Activated T-cell treated with anti-CD3 and anti-CD28 coated beads for 1 hour (primary cell): Measurements from ENCODE around the gene BNIP3.

Experiments
- DNase-seq: peaks from one replicate; pipeline ENCODE4 v3.0.0-alpha.2; 2020; ENCODE audit warnings: low read depth

BNIP3 gene

GRCh38 chr10:131949041-131949862 lies 32.5 kb downstream of the BNIP3 start:
- no peak for DNase-seq

- no peak for DNase-seq
Measured at GRCh38 chr10:131948501-131948900, 33.2 kb downstream of the BNIP3 start.

- DNase-seq: no peak
Measured at GRCh38 chr10:131947631-131948347, 33.9 kb downstream of the BNIP3 start.

- no peak for DNase-seq
Measured at GRCh38 chr10:131946880-131947279, 34.8 kb downstream of the BNIP3 start.

- DNase-seq: no peak
Measured at GRCh38 chr10:131946321-131946751, 35.4 kb downstream of the BNIP3 start.

- no peak for DNase-seq
Measured at GRCh38 chr10:131944976-131945695, 36.6 kb downstream of the BNIP3 start.

DNA sequence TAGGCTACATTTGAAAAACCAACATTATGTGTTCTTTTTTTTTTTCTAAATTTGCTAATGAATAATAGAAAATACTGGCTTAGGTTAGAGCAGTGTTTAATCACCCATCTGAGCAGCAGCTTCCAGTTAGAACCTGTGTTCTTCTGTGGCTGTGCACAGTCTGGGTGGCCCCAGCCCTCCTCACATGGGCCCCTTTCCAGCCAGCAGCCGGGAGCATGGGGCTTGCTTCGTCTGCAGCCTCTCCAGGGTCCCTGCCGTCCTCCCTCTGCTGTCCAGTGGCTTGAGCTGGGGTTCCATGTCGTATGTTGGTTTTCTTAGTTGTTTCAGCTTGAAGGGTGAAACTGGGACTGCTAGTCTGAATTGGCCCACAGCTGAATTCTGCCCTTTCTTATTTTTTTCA lies 37.3 kb downstream of the BNIP3 start:
- DNase-seq: no peak

GRCh38 chr10:131943021-131943814 lies 38.5 kb downstream of the BNIP3 start:
- DNase-seq: no peak

GRCh38 chr10:131942455-131942854 lies 39.3 kb downstream of the BNIP3 start:
- no peak for DNase-seq

GRCh38 chr10:131938681-131939080 lies 43.0 kb downstream of the BNIP3 start:
- DNase-seq: no peak

- DNase-seq: no peak
Measured at GRCh38 chr10:131937836-131938235, 43.9 kb downstream of the BNIP3 start.

- no peak for DNase-seq
Measured at GRCh38 chr10:131936736-131937135, 45.0 kb downstream of the BNIP3 start.

DNA sequence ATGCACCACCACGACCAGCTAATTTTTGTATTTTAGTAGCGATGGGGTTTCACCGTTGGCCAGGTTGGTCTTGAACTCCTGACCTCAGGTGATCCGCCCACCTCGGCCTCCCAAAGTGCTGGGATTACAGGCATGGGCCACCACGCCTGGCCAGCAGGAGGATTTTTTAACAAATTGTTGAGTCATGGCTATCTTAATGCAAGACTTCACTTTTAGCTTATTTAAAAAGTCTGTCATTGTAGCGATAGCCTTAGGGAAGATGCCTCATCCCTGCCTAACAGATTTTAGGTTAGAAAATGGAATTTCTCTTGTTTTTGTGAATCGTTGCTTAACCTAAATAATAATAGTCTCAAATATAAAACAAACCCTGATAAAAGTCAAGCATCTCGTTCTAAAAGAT lies 45.4 kb downstream of the BNIP3 start:
- no peak for DNase-seq

DNA sequence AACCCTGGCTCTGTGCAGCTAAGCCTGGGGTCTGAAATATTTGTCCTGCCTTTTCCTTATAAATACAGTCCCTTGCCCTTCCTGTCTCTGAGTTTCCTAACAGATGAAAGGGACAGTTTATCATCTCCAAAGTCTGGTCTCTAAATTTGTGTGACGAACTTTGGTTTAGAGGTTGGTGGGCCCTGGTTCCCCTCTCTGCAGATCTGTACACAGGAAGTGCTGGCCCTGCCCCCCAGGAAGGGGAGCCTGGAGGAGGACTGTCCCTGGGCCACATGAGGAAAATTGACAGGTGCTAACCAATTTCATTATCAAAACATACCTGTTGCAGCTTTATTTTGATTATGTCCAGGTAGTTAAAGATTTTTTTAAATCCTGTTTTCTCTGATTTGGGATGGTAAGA lies 46.5 kb downstream of the BNIP3 start:
- no peak for DNase-seq

- no peak for DNase-seq
Measured at GRCh38 chr10:131934769-131935168, 47.0 kb downstream of the BNIP3 start.

DNA sequence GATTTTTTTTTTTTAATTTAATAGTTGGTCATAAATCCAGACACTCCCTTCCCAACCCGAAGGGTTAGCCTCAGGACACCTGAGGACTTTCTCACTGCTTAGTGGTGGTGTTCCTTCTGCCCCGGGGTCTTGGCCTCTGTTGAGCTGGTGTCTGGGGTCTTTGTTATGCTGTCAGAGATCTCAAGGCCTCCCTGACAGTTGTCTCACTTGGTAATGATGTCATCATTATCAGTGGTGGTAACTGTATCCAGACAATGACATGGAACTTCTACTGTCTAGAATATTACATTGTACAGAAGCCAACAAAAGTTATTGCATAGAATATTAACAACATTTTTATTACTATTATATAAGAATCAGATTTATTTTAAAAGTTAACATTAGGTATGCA lies 48.0 kb downstream of the BNIP3 start:
- DNase-seq: no peak

DNA sequence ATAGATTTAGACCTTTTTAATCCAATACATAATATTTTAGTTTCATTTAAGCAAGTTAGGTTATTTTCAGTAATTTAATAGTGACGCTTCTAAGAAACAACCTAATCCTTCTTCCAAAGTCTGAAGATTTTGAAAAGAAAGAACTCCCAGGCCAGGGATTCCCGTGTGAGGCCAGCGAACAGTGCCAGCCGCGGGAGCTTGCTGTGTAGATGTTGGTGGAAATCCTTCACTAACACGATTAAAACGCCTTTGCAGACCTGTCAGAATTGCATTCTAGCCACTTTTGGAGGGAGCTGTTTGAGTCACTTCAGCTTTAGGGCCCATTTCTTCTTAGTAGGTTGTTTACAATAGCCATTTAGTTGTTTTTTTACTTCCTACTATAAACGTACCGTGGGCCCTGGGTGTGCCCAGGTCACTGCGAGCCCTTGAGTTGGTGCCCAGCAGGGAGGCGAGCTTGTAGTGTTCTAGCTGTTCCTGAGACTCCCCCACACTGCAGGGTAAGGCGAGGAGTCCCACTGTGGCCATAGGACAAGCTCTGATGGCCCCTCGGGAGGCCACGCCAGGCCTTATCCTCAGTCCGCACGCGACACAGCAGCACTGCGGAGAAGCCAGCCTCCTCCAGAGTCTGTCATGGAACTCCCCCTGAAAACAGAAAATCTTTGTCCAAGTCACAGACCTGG lies 48.6 kb downstream of the BNIP3 start:
- DNase-seq: no peak

GRCh38 chr10:131931981-131932380 lies 49.7 kb downstream of the BNIP3 start:
- no peak for DNase-seq

- DNase-seq: no peak
Measured at GRCh38 chr10:131930586-131931330, 51.0 kb downstream of the BNIP3 start.

- DNase-seq: no peak
Measured at GRCh38 chr10:131930150-131930549, 51.6 kb downstream of the BNIP3 start.
